ENCODE data around the gene M6PR. TPM values are rescaled to one million over a fixed set of nuclear protein-coding genes. Genes with fewer than 3 reads are reported as not detected.

Gene M6PR
- total and polyA plus RNA-seq, 10 of the 15 experiments (the other 5 are each of a cell fraction or from before 2014, with no cell fraction given): 65.4 to 209 (median 139) TPM

DNA sequence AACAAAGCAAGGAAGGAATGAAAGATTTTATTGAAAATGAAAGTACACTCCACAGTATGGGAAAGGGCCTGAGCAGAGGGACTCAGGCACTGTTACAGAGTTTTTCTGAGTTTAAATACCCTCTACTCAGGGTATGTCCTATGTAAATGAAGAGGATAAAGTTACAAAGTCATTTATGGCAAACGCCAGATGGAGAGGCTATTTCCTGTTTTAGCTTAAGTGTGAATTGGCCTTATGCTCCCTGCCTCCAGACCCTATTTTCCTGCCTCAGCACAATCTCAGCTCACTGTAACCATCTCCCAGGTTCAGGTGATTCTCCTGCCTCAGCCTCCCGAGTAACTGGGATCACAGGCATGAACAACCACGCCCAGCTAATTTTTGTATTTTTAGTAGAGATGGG lies 41.9 kb downstream of the M6PR start (continued):
- TF ChIP-seq, protein P1, sequence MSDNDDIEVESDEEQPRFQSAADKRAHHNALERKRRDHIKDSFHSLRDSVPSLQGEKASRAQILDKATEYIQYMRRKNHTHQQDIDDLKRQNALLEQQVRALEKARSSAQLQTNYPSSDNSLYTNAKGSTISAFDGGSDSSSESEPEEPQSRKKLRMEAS (IDR thresholded peaks at IDR 0.05; ENCODE audit: low read depth, low read length): no peak
- no peak for TF ChIP-seq ZNF217 (IDR thresholded peaks at IDR 0.05)
- TF ChIP-seq, protein P2, sequence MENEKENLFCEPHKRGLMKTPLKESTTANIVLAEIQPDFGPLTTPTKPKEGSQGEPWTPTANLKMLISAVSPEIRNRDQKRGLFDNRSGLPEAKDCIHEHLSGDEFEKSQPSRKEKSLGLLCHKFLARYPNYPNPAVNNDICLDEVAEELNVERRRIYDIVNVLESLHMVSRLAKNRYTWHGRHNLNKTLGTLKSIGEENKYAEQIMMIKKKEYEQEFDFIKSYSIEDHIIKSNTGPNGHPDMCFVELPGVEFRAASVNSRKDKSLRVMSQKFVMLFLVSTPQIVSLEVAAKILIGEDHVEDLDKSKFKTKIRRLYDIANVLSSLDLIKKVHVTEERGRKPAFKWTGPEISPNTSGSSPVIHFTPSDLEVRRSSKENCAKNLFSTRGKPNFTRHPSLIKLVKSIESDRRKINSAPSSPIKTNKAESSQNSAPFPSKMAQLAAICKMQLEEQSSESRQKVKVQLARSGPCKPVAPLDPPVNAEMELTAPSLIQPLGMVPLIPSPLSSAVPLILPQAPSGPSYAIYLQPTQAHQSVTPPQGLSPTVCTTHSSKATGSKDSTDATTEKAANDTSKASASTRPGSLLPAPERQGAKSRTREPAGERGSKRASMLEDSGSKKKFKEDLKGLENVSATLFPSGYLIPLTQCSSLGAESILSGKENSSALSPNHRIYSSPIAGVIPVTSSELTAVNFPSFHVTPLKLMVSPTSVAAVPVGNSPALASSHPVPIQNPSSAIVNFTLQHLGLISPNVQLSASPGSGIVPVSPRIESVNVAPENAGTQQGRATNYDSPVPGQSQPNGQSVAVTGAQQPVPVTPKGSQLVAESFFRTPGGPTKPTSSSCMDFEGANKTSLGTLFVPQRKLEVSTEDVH (IDR thresholded peaks at IDR 0.05; ENCODE audit: low read depth, partially characterized antibody): no peak
- TF ChIP-seq, protein P3, sequence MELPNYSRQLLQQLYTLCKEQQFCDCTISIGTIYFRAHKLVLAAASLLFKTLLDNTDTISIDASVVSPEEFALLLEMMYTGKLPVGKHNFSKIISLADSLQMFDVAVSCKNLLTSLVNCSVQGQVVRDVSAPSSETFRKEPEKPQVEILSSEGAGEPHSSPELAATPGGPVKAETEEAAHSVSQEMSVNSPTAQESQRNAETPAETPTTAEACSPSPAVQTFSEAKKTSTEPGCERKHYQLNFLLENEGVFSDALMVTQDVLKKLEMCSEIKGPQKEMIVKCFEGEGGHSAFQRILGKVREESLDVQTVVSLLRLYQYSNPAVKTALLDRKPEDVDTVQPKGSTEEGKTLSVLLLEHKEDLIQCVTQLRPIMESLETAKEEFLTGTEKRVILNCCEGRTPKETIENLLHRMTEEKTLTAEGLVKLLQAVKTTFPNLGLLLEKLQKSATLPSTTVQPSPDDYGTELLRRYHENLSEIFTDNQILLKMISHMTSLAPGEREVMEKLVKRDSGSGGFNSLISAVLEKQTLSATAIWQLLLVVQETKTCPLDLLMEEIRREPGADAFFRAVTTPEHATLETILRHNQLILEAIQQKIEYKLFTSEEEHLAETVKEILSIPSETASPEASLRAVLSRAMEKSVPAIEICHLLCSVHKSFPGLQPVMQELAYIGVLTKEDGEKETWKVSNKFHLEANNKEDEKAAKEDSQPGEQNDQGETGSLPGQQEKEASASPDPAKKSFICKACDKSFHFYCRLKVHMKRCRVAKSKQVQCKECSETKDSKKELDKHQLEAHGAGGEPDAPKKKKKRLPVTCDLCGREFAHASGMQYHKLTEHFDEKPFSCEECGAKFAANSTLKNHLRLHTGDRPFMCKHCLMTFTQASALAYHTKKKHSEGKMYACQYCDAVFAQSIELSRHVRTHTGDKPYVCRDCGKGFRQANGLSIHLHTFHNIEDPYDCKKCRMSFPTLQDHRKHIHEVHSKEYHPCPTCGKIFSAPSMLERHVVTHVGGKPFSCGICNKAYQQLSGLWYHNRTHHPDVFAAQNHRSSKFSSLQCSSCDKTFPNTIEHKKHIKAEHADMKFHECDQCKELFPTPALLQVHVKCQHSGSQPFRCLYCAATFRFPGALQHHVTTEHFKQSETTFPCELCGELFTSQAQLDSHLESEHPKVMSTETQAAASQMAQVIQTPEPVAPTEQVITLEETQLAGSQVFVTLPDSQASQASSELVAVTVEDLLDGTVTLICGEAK (IDR thresholded peaks at IDR 0.05; ENCODE audit: borderline replicate concordance): no peak

Measured in GM12878 (cell line).